ENCODE measurements around the gene VEGFB. TPM values are rescaled to one million over a fixed set of nuclear protein-coding genes. Genes with fewer than 3 reads are reported as not detected.
A peak's percentile ranks its signal among the peaks of the same experiment; 100 is the strongest.

The VEGFB gene
- total and polyA plus RNA-seq, 2 of the 8 experiments (the other 6 are each of a cell fraction or from before 2014, with no cell fraction given): 9.3 to 49.6 TPM

DNA sequence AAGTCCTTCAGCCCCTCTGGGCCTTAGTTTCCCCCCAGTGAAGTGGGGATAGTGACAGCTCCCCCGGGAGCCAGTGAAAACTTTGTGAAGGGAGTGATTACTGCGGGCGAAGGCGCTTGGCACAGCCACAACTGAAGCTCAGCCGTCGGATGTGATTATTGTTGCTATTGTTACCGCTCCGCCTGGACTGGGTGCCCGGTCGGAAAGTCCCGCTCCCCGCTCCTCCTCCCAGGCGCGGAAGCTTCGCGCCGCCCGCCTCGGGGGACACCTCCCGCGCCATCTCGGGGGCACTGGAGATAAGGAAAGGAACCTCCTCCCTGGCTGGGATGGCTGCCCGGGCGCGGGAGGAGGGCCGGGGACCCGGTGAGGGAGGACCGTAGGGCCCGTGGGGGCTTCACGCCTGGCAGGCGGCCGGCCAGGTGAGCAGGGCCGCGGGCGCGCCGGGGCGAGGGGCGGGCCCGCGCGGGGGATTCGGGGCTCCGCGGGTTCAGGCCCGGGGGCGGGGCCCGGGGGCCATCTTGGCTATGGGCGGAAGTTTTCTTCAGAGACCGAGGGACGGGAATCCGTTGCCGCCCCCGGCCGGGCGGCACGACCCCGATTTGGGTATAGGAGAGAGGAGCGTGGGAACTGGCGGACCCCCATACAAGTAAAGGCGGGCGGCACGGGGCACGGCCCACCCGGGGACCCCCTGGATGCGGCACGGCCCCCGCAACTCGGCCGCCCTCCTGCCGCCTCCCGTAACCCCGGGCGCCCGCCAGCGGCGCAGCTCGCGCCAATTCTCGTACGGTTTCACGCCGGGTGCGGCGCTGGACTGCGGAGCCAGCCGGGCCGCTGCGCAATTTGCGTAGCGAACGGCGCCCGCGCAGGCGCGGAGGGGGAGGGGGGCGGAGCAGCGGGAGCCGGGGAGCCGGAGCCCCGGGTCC is 50.8 kb downstream of the VEGFB start, which contains the start of gene GPR137 (continued):
- TF ChIP-seq FOSL1 (IDR thresholded peaks at IDR 0.05; ENCODE audit: insufficient read depth, low read depth, low read length) (peak; percentile 99), RAD21 (IDR thresholded peaks at IDR 0.05 in 1 of 2, conservative IDR thresholded peaks at IDR 0.05 in 1 of 2; ENCODE audit: low read depth in 2 of 2, low read length in 2 of 2) (no peak; a peak in 1 of 4 replicates), SUZ12 (IDR thresholded peaks at IDR 0.05; ENCODE audit: low read length) (no peak), RFX5 (IDR thresholded peaks at IDR 0.05; ENCODE audit: borderline replicate concordance, low read depth, low read length) (no peak), CBX5 (IDR thresholded peaks at IDR 0.05; ENCODE audit: low read depth, low read length) (no peak), SRF (IDR thresholded peaks at IDR 0.05; ENCODE audit: low read depth, low read length) (no peak), SIX5 (IDR thresholded peaks at IDR 0.05; ENCODE audit: low read depth, low read length) (peak; percentile 75), SP4 (IDR thresholded peaks at IDR 0.05; ENCODE audit: low read length) (peak; percentile 97), CTBP2 (IDR thresholded peaks at IDR 0.05; ENCODE audit: borderline replicate concordance, insufficient read depth, insufficient read length, low read length) (no peak), SIN3A (conservative IDR thresholded peaks at IDR 0.05 in 1 of 2, IDR thresholded peaks at IDR 0.05 in 1 of 2; ENCODE audit: low read depth in 1 of 2, low read length in 2 of 2) (peak; percentile 68 to 76; a peak in 1 of 4 replicates), TBP (IDR thresholded peaks at IDR 0.05; ENCODE audit: low read depth, low read length) (no peak), SP1 (IDR thresholded peaks at IDR 0.05; ENCODE audit: low read depth, low read length) (no peak), KDM4A (IDR thresholded peaks at IDR 0.05; ENCODE audit: low read depth, low read length, severe bottlenecking) (no peak), KDM1A (IDR thresholded peaks at IDR 0.05; ENCODE audit: borderline replicate concordance, low read length) (no peak), TCF12 (IDR thresholded peaks at IDR 0.05; ENCODE audit: low read depth, low read length) (no peak), NANOG (IDR thresholded peaks at IDR 0.05; ENCODE audit: insufficient read depth, low read depth, low read length, poor library complexity, severe bottlenecking) (peak; percentile 20), EP300 (IDR thresholded peaks at IDR 0.05; ENCODE audit: borderline replicate concordance in 1 of 2, low read depth in 2 of 2, low read length in 2 of 2) (no peak), GTF2F1 (IDR thresholded peaks at IDR 0.05; ENCODE audit: borderline replicate concordance, low read depth, low read length) (no peak), SAP30 (IDR thresholded peaks at IDR 0.05; ENCODE audit: insufficient read depth, insufficient replicate concordance, low read length) (peak; percentile 47), CHD2 (IDR thresholded peaks at IDR 0.05; ENCODE audit: low read length) (no peak)
- TF ChIP-seq, protein P1, sequence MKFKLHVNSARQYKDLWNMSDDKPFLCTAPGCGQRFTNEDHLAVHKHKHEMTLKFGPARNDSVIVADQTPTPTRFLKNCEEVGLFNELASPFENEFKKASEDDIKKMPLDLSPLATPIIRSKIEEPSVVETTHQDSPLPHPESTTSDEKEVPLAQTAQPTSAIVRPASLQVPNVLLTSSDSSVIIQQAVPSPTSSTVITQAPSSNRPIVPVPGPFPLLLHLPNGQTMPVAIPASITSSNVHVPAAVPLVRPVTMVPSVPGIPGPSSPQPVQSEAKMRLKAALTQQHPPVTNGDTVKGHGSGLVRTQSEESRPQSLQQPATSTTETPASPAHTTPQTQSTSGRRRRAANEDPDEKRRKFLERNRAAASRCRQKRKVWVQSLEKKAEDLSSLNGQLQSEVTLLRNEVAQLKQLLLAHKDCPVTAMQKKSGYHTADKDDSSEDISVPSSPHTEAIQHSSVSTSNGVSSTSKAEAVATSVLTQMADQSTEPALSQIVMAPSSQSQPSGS (IDR thresholded peaks at IDR 0.05; ENCODE audit: low read length): no peak

Measured in H1 (cell line).